Neural cell (in vitro differentiated cells): ENCODE results near the gene RBFA. TPM values are rescaled to one million over a fixed set of nuclear protein-coding genes. Genes with fewer than 3 reads are reported as not detected.

Experiments
- H2AFZ ChIP-seq: fragments of 200-600, 300-800 bp; sonication (generic), shearing (Covaris generic); 2 replicates; pipeline ENCODE4 v1.6.0; 2014; ENCODE audit warnings: low read depth, mild to moderate bottlenecking, antibody characterized with exemption, low read length, moderate library complexity
- H3F3A ChIP-seq: fragments of 200-600 bp; shearing (Covaris generic); 2 replicates; pipeline ENCODE4 v1.6.1; 2016; ENCODE audit warnings: mild to moderate bottlenecking, moderate library complexity, mixed read lengths, antibody characterized with exemption, low read length; ENCODE audit not compliant: insufficient read depth, poor library complexity, severe bottlenecking
- H3K27ac ChIP-seq: fragments of 200-600, 300-800 bp; sonication (generic), shearing (Covaris generic); 2 replicates; pipeline ENCODE4 v1.5.1; 2014; ENCODE audit warnings: mild to moderate bottlenecking, low read length, moderate library complexity
- H3K27me3 ChIP-seq: fragments of 300-800, 200-600 bp; sonication (generic), shearing (Covaris generic); 2 replicates; pipeline ENCODE4 v1.6.0; 2014; ENCODE audit warnings: mild to moderate bottlenecking, low read depth, low read length, moderate library complexity; ENCODE audit not compliant: insufficient read depth
- H3K36me3 ChIP-seq: fragments of 300-800, 200-600 bp; sonication (generic), shearing (Covaris generic); 2 replicates; pipeline ENCODE4 v1.5.1; 2014; ENCODE audit warnings: mild to moderate bottlenecking, antibody characterized with exemption, low read length, moderate library complexity; ENCODE audit not compliant: insufficient read depth
- H3K4me2 ChIP-seq: fragments of 300-800, 200-600 bp; sonication (generic), shearing (Covaris generic); 2 replicates; pipeline ENCODE4 v1.6.0; 2014; ENCODE audit warnings: mild to moderate bottlenecking, low read length
- H3K4me3 ChIP-seq: fragments of 300-800, 200-600 bp; sonication (generic), shearing (Covaris generic); 2 replicates; pipeline ENCODE4 v1.5.1; 2014; ENCODE audit warnings: mild to moderate bottlenecking, low read length, moderate library complexity
- H3K79me2 ChIP-seq: fragments of 200-600 bp; shearing (Covaris generic); replicated peaks from 2 replicates; pipeline ENCODE4 v1.6.0; 2014; ENCODE audit warnings: mild to moderate bottlenecking, low read length, moderate library complexity; ENCODE audit not compliant: insufficient read depth
- H3K9ac ChIP-seq: fragments of 300-800, 200-600 bp; sonication (generic), shearing (Covaris generic); 2 replicates; pipeline ENCODE4 v1.6.1; 2016; ENCODE audit warnings: mild to moderate bottlenecking, low read length, mixed read lengths
- H3K9me2 ChIP-seq: fragments of 200-600 bp; shearing (Covaris generic); 2 replicates; pipeline ENCODE4 v1.6.1; 2016; ENCODE audit warnings: mild to moderate bottlenecking, low read length, mixed read lengths; ENCODE audit not compliant: insufficient read depth
- H3K9me3 ChIP-seq: fragments of 200-600, 300-800 bp; sonication (generic), shearing (Covaris generic); 2 replicates; pipeline ENCODE4 v1.6.1; 2016; ENCODE audit warnings: mild to moderate bottlenecking, mixed run types, low read length, moderate library complexity, mixed read lengths
- H4K20me1 ChIP-seq: fragments of 200-600 bp; shearing (Covaris generic); 2 replicates; pipeline ENCODE4 v1.6.1; 2016; ENCODE audit warnings: mild to moderate bottlenecking, mixed run types; ENCODE audit not compliant: insufficient read depth
- EP300 ChIP-seq: fragments of 450-650 bp; conservative IDR thresholded peaks from 2 replicates; pipeline ENCODE4 v1.6.1; 2014; ENCODE audit warnings: antibody characterized with exemption, mild to moderate bottlenecking, moderate library complexity; ENCODE audit not compliant: poor library complexity, severe bottlenecking
- EZH2 ChIP-seq: fragments of 200-600, 300-800 bp; shearing (Covaris generic), sonication (generic); IDR thresholded peaks from 2 replicates; pipeline ENCODE4 v1.6.1; 2014; ENCODE audit warnings: antibody characterized with exemption, low read length, borderline replicate concordance, mild to moderate bottlenecking; ENCODE audit not compliant: insufficient read depth, poor library complexity, severe bottlenecking
- MXI1 ChIP-seq: fragments of 450-650 bp; conservative IDR thresholded peaks from 2 replicates; pipeline ENCODE4 v1.6.1; 2014; ENCODE audit warnings: antibody characterized with exemption, mild to moderate bottlenecking; ENCODE audit not compliant: poor library complexity, severe bottlenecking
- POLR2AphosphoS5 ChIP-seq: IDR thresholded peaks from 2 replicates; pipeline ENCODE4 v1.6.1; 2012
- RAD21 ChIP-seq: fragments of 450-650 bp; conservative IDR thresholded peaks from 2 replicates; pipeline ENCODE4 v1.6.1; 2014; ENCODE audit warnings: antibody characterized with exemption, mild to moderate bottlenecking, moderate library complexity
- SMC3 ChIP-seq: fragments of 450-650 bp; conservative IDR thresholded peaks from 2 replicates; pipeline ENCODE4 v1.6.1; 2014; ENCODE audit warnings: antibody characterized with exemption, mild to moderate bottlenecking, moderate library complexity; ENCODE audit not compliant: poor library complexity
- TAF1 ChIP-seq: IDR thresholded peaks from 2 replicates; pipeline ENCODE4 v1.6.1; 2012; ENCODE audit warnings: low read depth
- polyA plus RNA-seq: library from polyadenylated mRNA; depleted of rRNA; stranded (reverse); fragments of >200 nt; gene quantifications from 2 replicates; pipeline ENCODE4 v1.2.3, GENCODE V29; 2014
- TF ChIP-seq, protein P1 (sequence below): fragments of 450-650 bp; IDR thresholded peaks from 2 replicates; pipeline ENCODE4 v1.5.1; 2014; ENCODE audit warnings: antibody characterized with exemption, mild to moderate bottlenecking, moderate library complexity; ENCODE audit not compliant: poor library complexity, severe bottlenecking
- TF ChIP-seq, protein P2 (sequence below): IDR thresholded peaks from 2 replicates; pipeline ENCODE4 v1.6.1; 2012; ENCODE audit warnings: borderline replicate concordance

Gene RBFA
- polyA plus RNA-seq, 1 donor from 2014 or later = 78.1 TPM

DNA sequence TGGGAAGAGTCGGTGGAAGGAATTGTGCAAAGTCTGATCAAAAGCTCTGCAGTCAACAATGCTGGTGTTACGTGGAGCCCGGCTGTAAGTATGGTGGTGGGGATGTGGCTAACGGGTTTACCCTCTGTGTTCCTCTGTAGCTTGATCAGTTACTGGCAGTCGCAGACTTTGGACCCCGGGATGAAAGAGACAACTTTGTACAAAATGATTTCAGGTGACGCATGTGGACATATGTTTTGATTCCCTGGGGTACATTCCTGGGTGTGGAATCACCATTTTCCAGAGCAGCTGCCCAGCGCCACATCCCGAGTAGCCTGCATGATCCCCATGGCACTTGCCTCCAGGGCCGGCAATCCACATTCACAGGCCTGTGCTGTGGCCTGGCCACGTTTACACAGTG is 9.8 kb downstream of the RBFA start:
- no peaks in the 10 kb centered on the region for H3K79me2 ChIP-seq
- no peaks in the 10 kb centered on the region for H4K20me1 ChIP-seq
- H3K27ac ChIP-seq = no peak overlapping the region
- H3F3A ChIP-seq = no peaks in the 10 kb centered on the region
- TF ChIP-seq, protein P1, sequence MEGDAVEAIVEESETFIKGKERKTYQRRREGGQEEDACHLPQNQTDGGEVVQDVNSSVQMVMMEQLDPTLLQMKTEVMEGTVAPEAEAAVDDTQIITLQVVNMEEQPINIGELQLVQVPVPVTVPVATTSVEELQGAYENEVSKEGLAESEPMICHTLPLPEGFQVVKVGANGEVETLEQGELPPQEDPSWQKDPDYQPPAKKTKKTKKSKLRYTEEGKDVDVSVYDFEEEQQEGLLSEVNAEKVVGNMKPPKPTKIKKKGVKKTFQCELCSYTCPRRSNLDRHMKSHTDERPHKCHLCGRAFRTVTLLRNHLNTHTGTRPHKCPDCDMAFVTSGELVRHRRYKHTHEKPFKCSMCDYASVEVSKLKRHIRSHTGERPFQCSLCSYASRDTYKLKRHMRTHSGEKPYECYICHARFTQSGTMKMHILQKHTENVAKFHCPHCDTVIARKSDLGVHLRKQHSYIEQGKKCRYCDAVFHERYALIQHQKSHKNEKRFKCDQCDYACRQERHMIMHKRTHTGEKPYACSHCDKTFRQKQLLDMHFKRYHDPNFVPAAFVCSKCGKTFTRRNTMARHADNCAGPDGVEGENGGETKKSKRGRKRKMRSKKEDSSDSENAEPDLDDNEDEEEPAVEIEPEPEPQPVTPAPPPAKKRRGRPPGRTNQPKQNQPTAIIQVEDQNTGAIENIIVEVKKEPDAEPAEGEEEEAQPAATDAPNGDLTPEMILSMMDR = no peak
- TF ChIP-seq EZH2 (no peak), POLR2AphosphoS5 (no peak), SMC3 (no peak), TAF1 (no peak), MXI1 (no peak), RAD21 (no peak), EP300 (no peak)
- TF ChIP-seq, protein P2, sequence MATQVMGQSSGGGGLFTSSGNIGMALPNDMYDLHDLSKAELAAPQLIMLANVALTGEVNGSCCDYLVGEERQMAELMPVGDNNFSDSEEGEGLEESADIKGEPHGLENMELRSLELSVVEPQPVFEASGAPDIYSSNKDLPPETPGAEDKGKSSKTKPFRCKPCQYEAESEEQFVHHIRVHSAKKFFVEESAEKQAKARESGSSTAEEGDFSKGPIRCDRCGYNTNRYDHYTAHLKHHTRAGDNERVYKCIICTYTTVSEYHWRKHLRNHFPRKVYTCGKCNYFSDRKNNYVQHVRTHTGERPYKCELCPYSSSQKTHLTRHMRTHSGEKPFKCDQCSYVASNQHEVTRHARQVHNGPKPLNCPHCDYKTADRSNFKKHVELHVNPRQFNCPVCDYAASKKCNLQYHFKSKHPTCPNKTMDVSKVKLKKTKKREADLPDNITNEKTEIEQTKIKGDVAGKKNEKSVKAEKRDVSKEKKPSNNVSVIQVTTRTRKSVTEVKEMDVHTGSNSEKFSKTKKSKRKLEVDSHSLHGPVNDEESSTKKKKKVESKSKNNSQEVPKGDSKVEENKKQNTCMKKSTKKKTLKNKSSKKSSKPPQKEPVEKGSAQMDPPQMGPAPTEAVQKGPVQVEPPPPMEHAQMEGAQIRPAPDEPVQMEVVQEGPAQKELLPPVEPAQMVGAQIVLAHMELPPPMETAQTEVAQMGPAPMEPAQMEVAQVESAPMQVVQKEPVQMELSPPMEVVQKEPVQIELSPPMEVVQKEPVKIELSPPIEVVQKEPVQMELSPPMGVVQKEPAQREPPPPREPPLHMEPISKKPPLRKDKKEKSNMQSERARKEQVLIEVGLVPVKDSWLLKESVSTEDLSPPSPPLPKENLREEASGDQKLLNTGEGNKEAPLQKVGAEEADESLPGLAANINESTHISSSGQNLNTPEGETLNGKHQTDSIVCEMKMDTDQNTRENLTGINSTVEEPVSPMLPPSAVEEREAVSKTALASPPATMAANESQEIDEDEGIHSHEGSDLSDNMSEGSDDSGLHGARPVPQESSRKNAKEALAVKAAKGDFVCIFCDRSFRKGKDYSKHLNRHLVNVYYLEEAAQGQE = no peak
- H3K4me3 ChIP-seq = no peak overlapping the region
- no peak overlapping the region for H2AFZ ChIP-seq
- H3K9me3 ChIP-seq = no peaks in the 10 kb centered on the region
- H3K36me3 ChIP-seq = no peaks in the 10 kb centered on the region
- no peaks in the 10 kb centered on the region for H3K9me2 ChIP-seq
- no peak overlapping the region for H3K4me2 ChIP-seq
- H3K9ac ChIP-seq = no peak overlapping the region
- no peaks in the 10 kb centered on the region for H3K27me3 ChIP-seq

DNA sequence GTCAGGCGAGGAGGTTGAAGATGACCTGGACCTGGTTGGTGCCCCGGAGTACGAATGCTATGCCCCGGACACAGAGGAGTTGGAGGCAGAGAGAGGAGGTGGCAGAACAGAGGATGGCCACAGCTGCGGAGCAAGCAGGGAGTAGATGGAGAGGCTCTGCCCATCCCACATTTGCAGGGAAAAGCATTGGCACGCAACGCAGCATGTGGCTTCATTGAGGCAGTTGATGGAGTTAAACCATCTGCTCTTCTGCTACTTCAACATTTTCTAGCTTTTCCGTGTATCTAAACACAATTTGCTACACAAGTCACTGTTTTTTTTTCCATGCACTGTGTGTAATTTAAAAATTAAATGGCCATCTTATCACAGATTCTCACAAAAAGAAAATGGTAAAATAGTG is 11.8 kb downstream of the RBFA start:
- H3K9ac ChIP-seq = no peak overlapping the region
- H4K20me1 ChIP-seq = no peaks in the 10 kb centered on the region
- no peaks in the 10 kb centered on the region for H3F3A ChIP-seq
- H3K36me3 ChIP-seq = peaks cover 5% of the 10 kb centered on the region
- no peak for TF ChIP-seq SMC3
- TF ChIP-seq RAD21 = no peak
- no peak for TF ChIP-seq POLR2AphosphoS5
- no peak for TF ChIP-seq TAF1
- TF ChIP-seq, protein P1 = no peak
- TF ChIP-seq, protein P2 = no peak
- TF ChIP-seq EZH2 = no peak
- no peak for TF ChIP-seq MXI1
- no peak for TF ChIP-seq EP300
- no peak overlapping the region for H3K4me2 ChIP-seq
- peaks cover 3% of the 10 kb centered on the region for H3K9me3 ChIP-seq
- H3K79me2 ChIP-seq = no peaks in the 10 kb centered on the region
- no peaks in the 10 kb centered on the region for H3K27me3 ChIP-seq
- H3K9me2 ChIP-seq = no peaks in the 10 kb centered on the region
- H3K4me3 ChIP-seq = no peak overlapping the region
- H3K27ac ChIP-seq = no peak overlapping the region
- H2AFZ ChIP-seq = no peak overlapping the region
